GM13977 (cell line): Measurements from ENCODE around the gene HCCS.
"Not testable (repeated sequence)": the region's sequence is repeated elsewhere in the genome, so short reads cannot be mapped to it uniquely, and the experiment has no call there.

Experiments used
- DNase-seq: peaks from one replicate; pipeline ENCODE4 v3.0.0; 2012; ENCODE audit warnings: low spot score
- in situ Hi-C: fragments of 300-500 bp; cut with MboI; formaldehyde crosslinking; loops from one replicate; pipeline ENCODE4 v1.12.0; 2022; ENCODE audit warnings: low sequenced_read_pairs, low pct_unique_long_range_greater_than_20kb, mixed read lengths, inconsistent platforms; ENCODE audit not compliant: unreplicated experiment
- TF ChIP-seq, protein P1 (sequence below): IDR thresholded peaks from 2 replicates; pipeline ENCODE4 v1.5.1; 2012; ENCODE audit warnings: mild to moderate bottlenecking, control low read depth; ENCODE audit not compliant: insufficient read depth; ENCODE audit errors: extremely low read depth, missing control alignments

HCCS gene

DNA sequence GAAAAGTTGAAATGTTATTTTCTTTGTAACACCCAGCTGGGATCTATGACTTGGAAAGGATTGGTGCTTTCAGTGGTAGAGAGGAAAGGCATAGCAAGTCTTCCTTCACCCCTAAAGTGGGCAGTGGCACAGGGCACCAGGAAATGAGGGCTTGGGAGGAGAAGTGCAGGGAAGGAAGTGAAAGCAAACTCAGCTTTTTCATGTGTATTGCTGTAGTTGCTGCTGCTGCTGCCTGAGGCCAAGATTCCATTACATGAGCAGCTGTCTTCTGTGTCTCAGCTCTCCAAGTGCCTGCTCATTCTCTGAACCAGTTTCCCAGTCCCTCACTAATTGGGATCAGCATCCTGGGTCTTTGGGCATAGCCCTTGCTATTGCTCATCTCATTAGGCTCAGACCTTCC lies 2.6 kb downstream of the HCCS start:
- TF ChIP-seq, protein P1, sequence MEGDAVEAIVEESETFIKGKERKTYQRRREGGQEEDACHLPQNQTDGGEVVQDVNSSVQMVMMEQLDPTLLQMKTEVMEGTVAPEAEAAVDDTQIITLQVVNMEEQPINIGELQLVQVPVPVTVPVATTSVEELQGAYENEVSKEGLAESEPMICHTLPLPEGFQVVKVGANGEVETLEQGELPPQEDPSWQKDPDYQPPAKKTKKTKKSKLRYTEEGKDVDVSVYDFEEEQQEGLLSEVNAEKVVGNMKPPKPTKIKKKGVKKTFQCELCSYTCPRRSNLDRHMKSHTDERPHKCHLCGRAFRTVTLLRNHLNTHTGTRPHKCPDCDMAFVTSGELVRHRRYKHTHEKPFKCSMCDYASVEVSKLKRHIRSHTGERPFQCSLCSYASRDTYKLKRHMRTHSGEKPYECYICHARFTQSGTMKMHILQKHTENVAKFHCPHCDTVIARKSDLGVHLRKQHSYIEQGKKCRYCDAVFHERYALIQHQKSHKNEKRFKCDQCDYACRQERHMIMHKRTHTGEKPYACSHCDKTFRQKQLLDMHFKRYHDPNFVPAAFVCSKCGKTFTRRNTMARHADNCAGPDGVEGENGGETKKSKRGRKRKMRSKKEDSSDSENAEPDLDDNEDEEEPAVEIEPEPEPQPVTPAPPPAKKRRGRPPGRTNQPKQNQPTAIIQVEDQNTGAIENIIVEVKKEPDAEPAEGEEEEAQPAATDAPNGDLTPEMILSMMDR, result no peak
- DNase-seq, result no peak
- in situ Hi-C loops, result no loop called here

DNA sequence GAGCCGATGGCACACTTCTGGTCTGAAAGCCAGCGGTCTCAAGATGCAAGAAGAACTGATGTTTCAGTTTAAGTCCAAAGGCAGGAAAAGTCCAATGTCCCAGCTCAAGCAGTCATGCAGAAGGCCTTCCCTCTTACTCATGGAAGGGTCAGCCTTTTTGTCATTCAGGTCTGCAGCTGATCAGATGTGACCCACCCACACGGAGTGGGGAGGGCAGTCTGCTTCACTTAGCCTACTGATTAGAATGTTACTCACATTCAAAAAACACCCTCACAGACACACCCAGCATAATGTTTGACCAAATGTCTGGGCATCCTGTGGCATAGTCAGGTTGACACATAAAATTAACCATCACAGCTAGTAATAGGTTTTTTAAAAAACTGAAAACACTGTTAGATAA lies 6.6 kb downstream of the HCCS start:
- TF ChIP-seq, protein P1, result no peak
- DNase-seq, result no peak
- in situ Hi-C loops, result no loop called here

DNA sequence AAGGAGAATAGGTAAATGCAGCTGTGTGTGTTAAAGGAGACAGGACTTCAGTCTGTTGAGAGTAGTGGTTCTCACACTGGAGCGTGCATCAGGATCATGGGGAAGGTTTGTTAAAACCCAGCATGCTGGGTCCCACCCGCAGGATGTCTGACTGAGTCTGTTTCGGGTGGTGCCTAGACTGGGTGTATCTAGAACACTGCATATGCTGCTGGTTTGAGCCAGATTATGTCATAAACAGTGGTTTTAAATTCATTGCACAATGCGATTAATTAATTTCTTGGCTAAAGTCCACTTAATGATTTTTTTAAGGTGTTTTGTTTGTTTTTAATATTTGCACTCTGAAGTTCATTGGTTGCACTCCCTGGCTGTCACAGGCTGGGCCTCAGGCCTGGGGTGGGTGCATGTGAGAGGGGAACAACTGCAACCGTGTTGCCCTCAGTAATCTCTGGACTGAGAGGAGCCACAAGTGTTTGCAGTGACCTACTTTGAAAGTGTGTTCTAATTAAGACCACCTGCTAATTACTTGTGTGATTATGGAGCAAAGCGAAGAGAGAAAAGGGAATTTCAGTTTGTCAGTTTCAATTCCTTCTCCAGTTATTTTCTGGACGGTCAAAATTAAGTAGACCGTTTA lies 8.3 kb downstream of the HCCS start:
- in situ Hi-C loops, result no loop called here
- TF ChIP-seq, protein P1, result no peak
- no peak for DNase-seq

DNA sequence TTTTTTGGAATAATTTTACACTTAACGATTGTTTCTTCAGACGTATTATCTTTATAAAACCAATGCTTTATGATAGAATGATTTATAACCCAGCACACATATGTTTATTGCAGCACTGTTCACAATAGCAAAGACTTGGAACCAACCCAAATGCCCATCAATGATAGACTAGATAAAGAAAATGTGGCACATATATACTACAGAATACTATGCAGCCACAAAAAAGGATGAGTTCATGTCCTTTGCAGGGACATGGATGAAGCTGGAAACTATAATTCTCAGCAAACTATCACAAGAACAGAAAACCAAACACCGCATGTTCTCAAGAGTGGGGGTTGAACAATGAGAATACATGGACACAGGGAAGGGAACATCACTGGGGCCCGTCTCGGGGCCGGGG lies 12.0 kb downstream of the HCCS start:
- in situ Hi-C loops, DNase-seq: not testable (repeated sequence)

DNA sequence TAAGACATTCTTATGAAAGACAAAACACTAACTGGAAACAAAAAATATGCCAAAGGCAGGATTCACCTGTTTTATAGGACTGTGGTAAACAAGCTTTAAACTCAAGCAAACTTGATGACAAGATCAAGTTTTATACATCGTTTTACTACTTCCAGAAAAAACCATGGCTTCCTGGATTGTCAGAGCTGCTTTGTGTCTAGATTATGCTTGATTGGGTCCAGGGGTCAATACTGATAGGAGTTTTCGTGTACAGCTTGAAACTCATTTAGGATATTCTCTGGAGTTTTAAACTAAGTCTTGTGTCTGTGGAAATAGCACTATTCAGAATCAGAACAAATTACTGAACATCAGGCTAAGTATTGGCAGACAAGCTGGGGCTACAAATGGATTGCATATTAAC lies 13.0 kb downstream of the HCCS start:
- in situ Hi-C loops, result no loop called here
- DNase-seq, result no peak
- TF ChIP-seq, protein P1, result no peak

DNA sequence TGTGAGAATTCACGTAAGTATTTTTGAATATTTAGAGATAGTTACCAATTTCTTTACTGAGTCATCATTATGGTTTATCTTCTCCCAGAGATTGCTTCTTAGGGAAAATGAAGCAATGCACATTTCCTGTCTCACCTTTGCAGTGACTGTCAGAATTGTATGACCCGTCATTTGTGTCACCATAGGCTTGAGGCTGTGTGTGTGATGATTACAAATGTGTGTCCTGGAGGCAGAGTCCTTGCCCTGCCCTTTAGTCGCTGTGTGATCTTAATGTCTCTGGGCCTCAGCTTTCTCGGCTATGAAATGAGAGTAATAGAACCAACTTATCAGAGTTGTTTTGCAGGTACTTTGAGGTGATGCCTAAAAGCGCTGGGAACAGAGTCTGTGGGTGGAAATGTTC lies 13.9 kb downstream of the HCCS start:
- DNase-seq, result no peak
- in situ Hi-C loops, result loop anchor here (25.0 kb wide), 2 partner anchors 412 to 637 kb away; partner anchors contain the start of gene MSL3
- TF ChIP-seq, protein P1, result no peak

DNA sequence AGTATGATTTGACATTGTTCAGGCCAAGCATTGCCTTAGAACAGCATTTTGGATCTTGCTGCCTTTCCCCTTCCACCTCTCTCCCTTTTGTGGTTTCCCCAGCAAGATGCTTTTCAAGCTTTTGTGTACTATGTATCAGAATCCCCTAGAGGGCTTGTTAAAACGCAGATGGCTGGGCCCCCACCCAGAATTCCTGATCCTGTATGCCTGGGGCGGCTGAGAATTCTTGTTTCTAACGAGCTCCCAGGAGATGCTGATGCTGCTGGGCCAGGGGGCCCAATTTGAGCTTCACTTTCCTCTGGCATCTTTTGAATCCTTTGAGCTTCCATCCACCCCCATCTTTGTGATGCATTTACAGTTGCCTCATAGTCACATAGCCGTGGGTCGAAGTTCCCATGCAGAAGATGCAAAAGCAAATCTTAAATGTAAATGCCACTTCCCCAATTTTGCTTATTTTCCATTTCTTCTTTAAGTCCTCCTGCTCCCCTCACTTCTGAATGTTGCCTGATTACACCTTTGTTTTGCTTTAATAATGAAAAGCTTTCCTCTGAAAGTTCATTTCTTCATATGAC lies 18.5 kb downstream of the HCCS start:
- DNase-seq, result no peak
- TF ChIP-seq, protein P1, result no peak
- in situ Hi-C loops, result loop anchor here (10.0 to 25.0 kb wide), 3 partner anchors 408 to 945 kb away; partner anchors contain the start of gene MSL3
